PC-9 (cell line): ENCODE data around the gene CAMTA1.

ENCODE experiments used
- CTCF ChIP-seq: fragments of 200-600 bp; sonication (generic); conservative IDR thresholded peaks from 2 replicates; pipeline ENCODE4 v1.6.1; 2017; ENCODE audit warnings: mixed run types, antibody characterized with exemption, mild to moderate bottlenecking, moderate library complexity
- EZH2 ChIP-seq: fragments of 200-600 bp; sonication (generic); IDR thresholded peaks from 2 replicates; pipeline ENCODE4 v1.8.0; 2017; ENCODE audit warnings: antibody characterized with exemption, low read depth

GRCh38 chr1:7549277-7550161 is 764.3 kb downstream of the CAMTA1 start:
- TF ChIP-seq CTCF = no peak
- TF ChIP-seq EZH2 = no peak
